H4 (cell line): ENCODE data around the gene OSBPL6. TPM values are rescaled to one million over a fixed set of nuclear protein-coding genes. Genes with fewer than 3 reads are reported as not detected.
"Not testable (repeated sequence)": the region's sequence is repeated elsewhere in the genome, so short reads cannot be mapped to it uniquely, and the experiment has no call there.

Source experiments
- DNase-seq: peaks from one replicate; pipeline ENCODE4 v3.0.0-alpha.2; 2015; ENCODE audit warnings: low spot score
- total RNA-seq: library from RNA; depleted of rRNA; stranded (reverse); fragments of >200 nt; shearing (Covaris generic); gene quantifications from 2 replicates; pipeline ENCODE4 v1.2.3, GENCODE V29; 2014

Gene OSBPL6
- total RNA-seq, 1 experiment from 2014 or later = 10.1 TPM

GRCh38 chr2:178401994-178402437 lies 207.7 kb downstream of the OSBPL6 start:
- DNase-seq = no peak

GRCh38 chr2:178403671-178404306 lies 209.5 kb downstream of the OSBPL6 start:
- no peak for DNase-seq

- DNase-seq = peak; percentile 80
Observed at GRCh38 chr2:178404368-178404767, 210.1 kb downstream of the OSBPL6 start.

- DNase-seq = no peak
Observed at GRCh38 chr2:178409261-178409660, 214.9 kb downstream of the OSBPL6 start.

GRCh38 chr2:178412047-178412446 lies 217.7 kb downstream of the OSBPL6 start:
- no peak for DNase-seq

- not testable (repeated sequence) for DNase-seq
Observed at GRCh38 chr2:178412453-178412852, 218.1 kb downstream of the OSBPL6 start.

- peak; percentile 73 for DNase-seq
Observed at GRCh38 chr2:178413472-178414265, 219.4 kb downstream of the OSBPL6 start.

GRCh38 chr2:178414266-178415247 lies 220.2 kb downstream of the OSBPL6 start:
- peak; percentile 95 for DNase-seq

- DNase-seq = no peak
Observed at GRCh38 chr2:178415979-178416378, 221.7 kb downstream of the OSBPL6 start.

GRCh38 chr2:178417916-178418315 lies 223.6 kb downstream of the OSBPL6 start:
- DNase-seq = no peak

- DNase-seq = no peak
Observed at GRCh38 chr2:178418426-178418825, 224.1 kb downstream of the OSBPL6 start.

- no peak for DNase-seq
Observed at GRCh38 chr2:178419123-178419522, 224.8 kb downstream of the OSBPL6 start.

GRCh38 chr2:178420463-178420999 lies 226.2 kb downstream of the OSBPL6 start:
- DNase-seq = no peak

- DNase-seq = no peak
Observed at GRCh38 chr2:178422097-178422496, 227.8 kb downstream of the OSBPL6 start.

GRCh38 chr2:178423746-178424145 lies 229.4 kb downstream of the OSBPL6 start:
- not testable (repeated sequence) for DNase-seq

- DNase-seq = no peak
Observed at GRCh38 chr2:178425255-178425827, 231.0 kb downstream of the OSBPL6 start.

- DNase-seq = no peak
Observed at GRCh38 chr2:178426388-178426787, 232.1 kb downstream of the OSBPL6 start.

GRCh38 chr2:178427458-178427857 lies 233.1 kb downstream of the OSBPL6 start:
- no peak for DNase-seq

GRCh38 chr2:178428396-178428806 lies 234.1 kb downstream of the OSBPL6 start:
- DNase-seq = no peak

GRCh38 chr2:178429336-178429735 lies 235.0 kb downstream of the OSBPL6 start:
- DNase-seq = no peak

GRCh38 chr2:178436662-178437061 lies 242.3 kb downstream of the OSBPL6 start:
- no peak for DNase-seq
